ENCODE measurements around the gene SERPIND1.
"Not testable (repeated sequence)": the region's sequence is repeated elsewhere in the genome, so short reads cannot be mapped to it uniquely, and the experiment has no call there.

Gene SERPIND1, protein sequence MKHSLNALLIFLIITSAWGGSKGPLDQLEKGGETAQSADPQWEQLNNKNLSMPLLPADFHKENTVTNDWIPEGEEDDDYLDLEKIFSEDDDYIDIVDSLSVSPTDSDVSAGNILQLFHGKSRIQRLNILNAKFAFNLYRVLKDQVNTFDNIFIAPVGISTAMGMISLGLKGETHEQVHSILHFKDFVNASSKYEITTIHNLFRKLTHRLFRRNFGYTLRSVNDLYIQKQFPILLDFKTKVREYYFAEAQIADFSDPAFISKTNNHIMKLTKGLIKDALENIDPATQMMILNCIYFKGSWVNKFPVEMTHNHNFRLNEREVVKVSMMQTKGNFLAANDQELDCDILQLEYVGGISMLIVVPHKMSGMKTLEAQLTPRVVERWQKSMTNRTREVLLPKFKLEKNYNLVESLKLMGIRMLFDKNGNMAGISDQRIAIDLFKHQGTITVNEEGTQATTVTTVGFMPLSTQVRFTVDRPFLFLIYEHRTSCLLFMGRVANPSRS

DNA sequence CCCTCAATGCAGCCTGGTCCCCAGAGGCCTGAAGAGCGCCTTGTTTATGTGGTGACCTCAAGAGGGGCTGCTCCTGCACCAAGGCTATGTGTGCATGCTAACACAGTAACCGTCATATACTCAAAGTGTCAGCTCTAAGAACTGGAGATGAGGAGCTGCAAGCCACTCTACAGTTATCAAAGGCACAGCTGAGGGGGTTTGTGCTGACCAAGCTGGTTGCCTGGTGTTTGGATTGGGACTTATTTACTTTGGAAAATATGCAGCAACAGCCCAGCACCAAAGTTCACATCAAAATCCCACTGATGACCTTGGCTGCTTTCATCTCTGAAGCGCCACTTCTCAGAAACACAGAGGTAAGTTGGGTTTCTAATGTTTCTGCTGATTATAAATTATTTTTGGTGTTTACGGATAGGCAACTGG lies at the start of gene SERPIND1:
SERPIND1 (plus strand) TSS at position 321 of the 420 bp plus-strand sequence. CDS start 5,200 bp downstream, outside the sequence.
- no peak for DNase-seq

DNA sequence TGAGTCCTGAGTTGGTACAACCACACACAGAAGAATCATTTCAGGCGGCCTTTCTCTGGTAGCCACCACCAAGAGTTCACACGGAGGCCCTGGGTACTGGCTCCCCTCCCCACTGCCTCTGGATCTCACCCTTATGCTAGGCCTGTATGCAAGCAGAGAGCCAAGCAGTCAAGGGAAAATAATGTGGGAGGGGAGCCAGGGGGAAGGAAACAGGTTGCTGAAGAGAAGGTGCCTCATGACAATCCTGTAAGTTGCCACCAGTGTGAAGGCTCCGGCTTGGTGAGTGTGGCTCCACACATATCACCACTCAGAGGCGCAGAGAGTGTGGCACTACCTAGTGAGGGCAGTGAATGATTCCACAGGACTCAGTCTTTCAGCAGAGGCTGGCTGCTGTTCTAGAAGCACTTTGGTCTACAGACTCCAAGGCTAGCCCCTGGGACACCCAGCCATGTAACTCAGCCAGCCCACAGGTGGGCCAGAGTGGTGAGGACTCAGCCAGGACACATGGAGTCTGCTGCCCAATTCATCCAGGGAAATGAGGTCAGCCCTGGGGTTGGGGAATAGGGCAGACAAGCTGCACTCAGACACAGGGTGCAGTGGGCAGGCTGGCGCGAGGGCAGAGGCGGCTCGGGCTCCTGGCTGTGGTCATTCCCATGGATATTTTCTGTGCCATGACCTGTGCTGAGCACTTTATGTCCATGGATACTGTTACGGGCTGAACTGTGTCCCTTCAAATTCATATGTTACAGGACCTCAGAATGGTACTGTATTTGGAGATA lies 49.0 kb upstream of the SERPIND1 start:
- DNase-seq, result no peak

GRCh38 chr22:20725987-20726558 lies 47.8 kb upstream of the SERPIND1 start:
- DNase-seq, result no peak

GRCh38 chr22:20727118-20728015 lies 46.5 kb upstream of the SERPIND1 start:
- no peak for DNase-seq

DNA sequence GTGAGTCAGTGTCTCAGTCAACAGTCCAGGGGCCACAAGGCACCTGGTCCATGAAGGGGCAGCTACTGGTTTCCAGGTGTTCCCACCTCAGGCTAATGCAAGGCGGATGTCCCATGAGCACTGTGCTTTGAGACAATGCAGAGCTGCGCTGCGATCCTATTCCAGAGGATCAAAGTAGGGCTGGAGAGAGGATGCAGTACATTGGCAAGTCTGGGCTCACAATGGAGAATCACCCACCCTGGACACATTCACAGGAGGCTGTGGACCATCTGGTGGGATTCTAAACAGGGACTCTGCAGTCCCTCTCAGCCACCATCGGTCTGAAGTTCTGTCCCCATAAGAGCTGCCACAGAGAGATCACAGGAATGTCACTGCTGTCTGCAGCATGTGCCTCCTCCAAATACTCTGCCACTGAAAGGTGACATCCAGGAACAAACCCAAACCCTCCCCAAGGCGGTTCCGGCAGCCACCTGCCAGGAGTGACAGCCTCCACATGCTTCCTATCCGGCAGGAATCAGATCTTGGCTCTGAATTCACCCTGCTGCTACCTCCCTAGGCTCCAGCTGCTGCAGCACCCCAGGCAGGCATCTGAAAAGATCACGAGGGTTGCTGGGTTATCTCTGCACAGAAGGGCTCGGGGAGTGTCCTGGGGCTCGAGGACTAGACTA lies 45.3 kb upstream of the SERPIND1 start:
- peak in 1 of 2 donors; percentile 14 for DNase-seq

GRCh38 chr22:20729194-20729593 lies 44.7 kb upstream of the SERPIND1 start:
- DNase-seq, result no peak

DNA sequence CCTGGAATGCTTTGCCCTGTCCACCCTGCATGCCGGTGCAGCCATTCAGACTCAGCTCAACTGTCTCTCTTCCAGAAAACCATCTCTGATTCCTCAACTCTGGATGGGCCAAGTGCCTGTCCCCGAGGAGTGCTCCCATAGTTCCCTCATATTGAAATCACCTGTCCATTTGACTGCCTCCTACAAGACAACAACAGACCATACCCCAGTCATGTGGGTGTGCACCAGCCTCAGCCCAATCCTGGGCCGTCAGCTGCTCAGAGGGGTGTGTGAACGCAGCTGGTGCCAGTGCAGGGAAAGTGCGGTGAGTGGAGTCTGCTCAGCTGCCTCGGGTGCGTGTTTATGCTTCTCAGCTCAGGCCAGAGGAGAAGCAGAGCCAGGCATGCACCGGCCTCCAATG lies 41.5 kb upstream of the SERPIND1 start:
- not testable (repeated sequence) for DNase-seq

GRCh38 chr22:20735356-20736162 lies 38.4 kb upstream of the SERPIND1 start:
- DNase-seq, result not testable (repeated sequence)

GRCh38 chr22:20736891-20737290 lies 37.0 kb upstream of the SERPIND1 start:
- DNase-seq, result not testable (repeated sequence)

DNA sequence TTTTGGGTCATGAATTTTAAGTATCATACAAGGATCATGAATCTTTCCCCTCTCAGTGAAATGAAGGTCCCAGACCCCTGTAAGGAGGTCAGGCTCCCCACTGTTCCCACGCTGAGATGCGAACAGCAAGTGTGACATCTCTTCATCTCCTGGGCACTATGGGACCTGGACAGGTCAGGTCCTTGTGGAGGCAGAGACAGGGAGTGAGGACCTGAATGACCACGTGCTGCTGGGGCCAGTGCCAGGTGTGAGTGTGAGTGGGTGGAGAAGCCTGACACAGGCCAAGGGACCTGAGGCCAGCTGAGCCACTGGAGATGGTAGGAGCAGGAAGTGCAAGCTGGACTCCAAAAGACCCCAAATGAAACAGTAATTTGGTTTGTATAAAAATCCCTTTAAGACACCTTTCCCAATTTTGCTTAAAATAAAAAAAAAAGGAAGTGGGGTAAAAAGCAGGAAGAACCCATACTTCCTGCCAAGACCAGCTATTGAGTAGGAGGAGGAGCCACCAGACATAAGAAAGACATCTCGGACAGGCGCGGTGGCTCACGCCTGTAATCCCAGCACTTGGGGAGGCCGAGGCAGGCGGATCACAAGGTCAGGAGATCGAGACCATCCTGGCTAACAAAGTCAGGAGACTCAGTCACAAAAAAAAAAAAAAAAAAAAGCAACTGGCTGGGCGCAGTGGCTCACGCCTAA lies 35.4 kb upstream of the SERPIND1 start:
- no peak for DNase-seq

DNA sequence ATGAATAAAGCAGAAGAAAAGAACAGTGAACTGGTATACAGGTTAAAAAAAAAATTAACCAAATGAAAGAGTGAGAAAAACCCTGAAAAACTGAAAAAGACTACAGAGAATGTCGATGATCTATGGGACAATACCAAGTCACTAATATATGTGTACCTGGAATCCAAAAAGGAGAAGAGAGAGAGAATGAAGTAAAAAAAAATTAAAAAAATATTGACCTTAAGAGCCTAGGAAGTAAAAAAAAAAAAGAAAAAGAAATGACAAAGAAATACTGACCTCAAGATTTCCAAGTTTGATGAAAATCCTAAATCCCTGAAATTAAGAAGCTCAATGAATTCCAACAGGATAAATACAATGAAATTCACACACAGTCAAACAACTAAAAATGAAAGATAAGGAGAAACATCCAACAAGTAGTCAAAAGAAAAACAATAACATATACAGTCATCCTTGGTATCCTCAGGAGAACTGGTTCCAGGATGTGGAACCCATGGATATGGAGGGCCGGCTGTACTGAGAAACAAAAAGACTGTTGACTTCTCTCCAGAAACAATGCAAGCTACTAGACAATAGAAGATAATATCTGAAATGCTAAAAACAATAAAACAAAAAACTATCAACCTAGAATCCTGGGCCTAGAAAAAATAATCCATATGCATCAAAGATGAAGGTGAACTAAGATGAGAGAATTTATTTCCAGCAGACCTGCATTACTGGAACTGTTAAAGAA lies 33.5 kb upstream of the SERPIND1 start:
- no peak for DNase-seq

- no peak for DNase-seq
These were observed 32.8 kb upstream of the SERPIND1 start for GRCh38 chr22:20741008-20741633.

- DNase-seq, result peak in 1 of 2 donors; percentile 43
These were observed 32.0 kb upstream of the SERPIND1 start for GRCh38 chr22:20741634-20742581.

DNA sequence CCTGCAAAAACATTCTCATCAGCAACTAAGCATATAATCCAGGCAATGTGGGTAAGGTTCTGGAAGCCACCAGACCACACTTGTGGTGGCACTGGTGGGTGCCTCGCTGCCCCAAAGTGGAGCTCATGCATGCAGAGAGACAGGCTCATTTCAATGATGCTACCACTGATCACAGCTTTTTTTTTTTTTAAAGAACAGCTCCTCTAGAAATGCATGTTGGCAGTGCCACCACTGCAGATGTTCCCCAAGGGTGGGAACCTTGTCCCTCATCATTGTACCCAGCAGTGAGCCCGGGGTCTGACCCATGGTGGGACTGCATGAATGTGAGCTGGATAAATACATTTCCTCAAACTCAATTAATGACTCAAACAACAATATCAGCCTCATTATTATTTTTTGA lies 31.1 kb upstream of the SERPIND1 start:
- no peak for DNase-seq

DNA sequence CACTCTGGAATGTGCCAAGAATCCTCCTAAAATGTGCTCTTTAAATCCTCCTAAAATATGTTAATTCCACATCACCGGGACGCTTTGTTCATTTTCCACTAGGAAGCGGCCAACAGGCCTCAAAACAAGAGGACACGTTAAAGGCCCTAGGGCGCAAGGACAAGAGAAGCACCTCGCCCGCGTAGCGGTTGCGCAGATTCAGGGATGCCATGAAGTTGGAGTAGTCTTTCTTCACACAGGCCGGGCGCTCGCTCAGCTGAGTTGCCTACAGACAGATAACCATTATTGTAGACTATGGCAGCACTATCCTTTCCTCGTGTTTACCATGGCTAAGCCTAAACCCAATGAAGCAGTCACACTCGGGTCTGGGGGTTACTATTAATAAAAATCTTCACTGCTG lies 29.5 kb upstream of the SERPIND1 start:
- DNase-seq, result no peak

DNA sequence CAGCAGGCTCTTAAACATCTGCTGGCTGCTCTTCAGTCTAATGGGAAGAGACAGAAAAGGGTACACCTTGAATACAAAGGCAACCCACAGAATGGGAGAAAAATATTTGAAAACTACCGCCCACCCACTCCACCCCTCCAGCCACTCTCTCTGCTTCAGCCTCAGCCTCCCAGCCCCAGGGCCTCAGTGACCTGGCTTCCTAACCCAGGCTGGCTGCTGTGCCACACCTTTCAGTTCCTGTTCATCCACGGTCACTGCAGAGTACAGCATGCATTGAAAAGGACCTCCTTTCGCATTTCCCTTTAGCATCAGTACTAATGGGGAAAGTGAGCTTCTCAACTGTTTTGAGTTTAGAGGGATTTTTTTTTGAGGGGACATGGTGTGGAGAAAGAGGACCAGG lies 28.8 kb upstream of the SERPIND1 start:
- no peak for DNase-seq

- DNase-seq, result peak in 1 of 2 donors; percentile 7
These were observed 27.3 kb upstream of the SERPIND1 start for GRCh38 chr22:20746431-20747189.

All from hippocampal formation (tissue), 2 donors.